ENCODE data around the gene MYBBP1A. TPM values are rescaled to one million over a fixed set of nuclear protein-coding genes. Genes with fewer than 3 reads are reported as not detected.

Gene MYBBP1A
- total and polyA plus RNA-seq, 2 of the 13 experiments (the other 11 are each of a cell fraction or from before 2014, with no cell fraction given): 18.6 to 54.8 TPM

DNA sequence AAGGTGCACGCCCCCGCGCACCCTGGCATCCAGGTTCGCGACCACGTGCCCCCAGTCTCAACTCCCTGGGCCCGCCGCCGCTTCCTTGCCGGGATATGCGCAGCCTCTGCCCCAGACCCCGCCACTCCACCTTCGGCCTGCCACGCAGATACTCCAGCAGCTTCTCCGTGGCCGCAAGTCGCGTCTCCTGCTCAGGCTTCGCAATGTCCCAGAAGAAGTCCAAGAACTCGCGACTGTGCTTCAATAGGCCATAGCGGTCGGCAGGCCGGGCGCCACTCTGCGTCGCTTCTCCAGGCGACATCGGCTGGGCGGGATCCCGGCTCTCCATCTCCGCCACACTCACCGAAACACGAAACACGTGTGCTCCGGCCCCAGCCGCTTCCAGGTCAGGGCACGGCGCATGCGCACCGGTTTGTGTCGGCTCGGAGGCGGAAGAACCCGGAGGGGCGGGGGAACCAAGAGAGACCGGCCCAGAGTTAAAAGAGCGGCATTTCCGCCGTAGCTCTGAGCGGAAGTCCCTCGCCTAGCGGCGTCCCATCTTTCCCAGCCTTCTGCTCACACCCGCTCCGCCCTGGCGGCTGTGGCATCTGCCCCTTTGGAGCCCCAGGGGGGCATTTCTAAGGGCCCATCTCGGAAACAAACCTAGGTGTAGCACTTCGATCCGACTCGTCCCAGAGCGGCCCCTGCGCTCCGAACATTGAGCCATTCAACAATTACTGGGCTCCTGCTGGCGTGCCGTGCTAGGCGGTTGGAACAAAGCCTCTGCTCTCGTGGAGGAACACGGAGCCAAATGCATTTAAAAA is at the start of gene MYBBP1A (continued):
- TF ChIP-seq MTA1 (CRISPR knock-in tag; IDR thresholded peaks at IDR 0.05; ENCODE audit: borderline replicate concordance): no peak
- TF ChIP-seq REL (CRISPR knock-in tag; conservative IDR thresholded peaks at IDR 0.05): peak; percentile 62; the same call in 1 of the 2 replicates
- no peak for TF ChIP-seq CHCHD3 (CRISPR knock-in tag; IDR thresholded peaks at IDR 0.05)
- TF ChIP-seq ZNF569 (CRISPR knock-in tag; IDR thresholded peaks at IDR 0.05; ENCODE audit: borderline replicate concordance): no peak
- no peak for TF ChIP-seq PHF5A (CRISPR knock-in tag; IDR thresholded peaks at IDR 0.05; ENCODE audit: low read depth, unreplicated experiment)
- TF ChIP-seq CCDC6 (CRISPR knock-in tag; IDR thresholded peaks at IDR 0.05): peak; percentile 95
- TF ChIP-seq ZNF432 (CRISPR knock-in tag; IDR thresholded peaks at IDR 0.05; ENCODE audit: borderline replicate concordance): no peak
- no peak for TF ChIP-seq NFE2L2 (IDR thresholded peaks at IDR 0.05; ENCODE audit: low read length)
- TF ChIP-seq ZFAT (CRISPR knock-in tag; conservative IDR thresholded peaks at IDR 0.05): no peak
- TF ChIP-seq NFIC (IDR thresholded peaks at IDR 0.05; ENCODE audit: low read length): 0 out of 2 replicates have a peak, but pooled peaks have one; percentile 21
- TF ChIP-seq, protein P1, sequence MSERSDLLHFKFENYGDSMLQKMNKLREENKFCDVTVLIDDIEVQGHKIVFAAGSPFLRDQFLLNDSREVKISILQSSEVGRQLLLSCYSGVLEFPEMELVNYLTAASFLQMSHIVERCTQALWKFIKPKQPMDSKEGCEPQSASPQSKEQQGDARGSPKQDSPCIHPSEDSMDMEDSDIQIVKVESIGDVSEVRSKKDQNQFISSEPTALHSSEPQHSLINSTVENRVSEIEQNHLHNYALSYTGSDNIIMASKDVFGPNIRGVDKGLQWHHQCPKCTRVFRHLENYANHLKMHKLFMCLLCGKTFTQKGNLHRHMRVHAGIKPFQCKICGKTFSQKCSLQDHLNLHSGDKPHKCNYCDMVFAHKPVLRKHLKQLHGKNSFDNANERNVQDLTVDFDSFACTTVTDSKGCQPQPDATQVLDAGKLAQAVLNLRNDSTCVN (CRISPR knock-in tag; IDR thresholded peaks at IDR 0.05; ENCODE audit: borderline replicate concordance): no peak
- no peak for TF ChIP-seq HNRNPK (IDR thresholded peaks at IDR 0.05; ENCODE audit: low read depth, low read length, poor library complexity, severe bottlenecking)
- no peak; the same call in 1 of the 2 replicates for TF ChIP-seq ZNF367 (CRISPR knock-in tag; IDR thresholded peaks at IDR 0.05; ENCODE audit: borderline replicate concordance)
- TF ChIP-seq ZNF17 (CRISPR knock-in tag; IDR thresholded peaks at IDR 0.05): no peak
- peak; percentile 91 for TF ChIP-seq ZNF101 (CRISPR knock-in tag; IDR thresholded peaks at IDR 0.05; ENCODE audit: borderline replicate concordance, low read depth)
- 0 out of 2 replicates have a peak, but pooled peaks have one; percentile 9 for TF ChIP-seq MIXL1 (CRISPR knock-in tag; IDR thresholded peaks at IDR 0.05)
- TF ChIP-seq RBAK (CRISPR knock-in tag; IDR thresholded peaks at IDR 0.05): no peak
- TF ChIP-seq MTF1 (CRISPR knock-in tag; IDR thresholded peaks at IDR 0.05): no peak
- no peak; the same call in 1 of the 2 replicates for TF ChIP-seq ISX (CRISPR knock-in tag; conservative IDR thresholded peaks at IDR 0.05)
- no peak for TF ChIP-seq ZNF703 (CRISPR knock-in tag; IDR thresholded peaks at IDR 0.05; ENCODE audit: borderline replicate concordance)
- TF ChIP-seq MAX (IDR thresholded peaks at IDR 0.05): peak; percentile 99
- TF ChIP-seq ZNF737 (CRISPR knock-in tag; IDR thresholded peaks at IDR 0.05; ENCODE audit: borderline replicate concordance): no peak
- peak; percentile 85 for TF ChIP-seq ZNF142 (CRISPR knock-in tag; IDR thresholded peaks at IDR 0.05)
- TF ChIP-seq SRSF1 (optimal IDR thresholded peaks at IDR 0.05; ENCODE audit: low read depth, low read length): peak; percentile 63
